PFSK-1 (cell line): ENCODE data around the gene CHAC1.

Experiments
- FOXP2 ChIP-seq: optimal IDR thresholded peaks from 2 replicates; pipeline ENCODE3; 2011; ENCODE audit warnings: borderline replicate concordance, control low read depth, inconsistent platforms; ENCODE audit not compliant: insufficient read depth; ENCODE audit errors: extremely low read length, extremely low read depth
- POLR2AphosphoS5 ChIP-seq: IDR thresholded peaks from 2 replicates; pipeline ENCODE4 v1.6.1; 2012; ENCODE audit warnings: low read depth, mild to moderate bottlenecking, control low read depth, low read length, moderate library complexity
- REST ChIP-seq, 2 experiments: IDR thresholded peaks; 2 replicates each; pipeline versions ENCODE4 v1.6.1 to v1.8.0; 2011 to 2012; ENCODE audit warnings: low read depth in 2 of 2, low read length in 2 of 2, control low read depth in 1 of 2, inconsistent platforms in 1 of 2, mild to moderate bottlenecking in 1 of 2, moderate library complexity in 1 of 2; ENCODE audit not compliant: insufficient read depth in 1 of 2
- SIN3A ChIP-seq: IDR thresholded peaks from 2 replicates; pipeline ENCODE4 v1.6.1; 2012; ENCODE audit warnings: mild to moderate bottlenecking, low read length, moderate library complexity, borderline replicate concordance; ENCODE audit not compliant: insufficient read depth
- TAF1 ChIP-seq: IDR thresholded peaks from 2 replicates; pipeline ENCODE4 v1.6.1; 2012; ENCODE audit warnings: low read length, control low read depth, borderline replicate concordance; ENCODE audit not compliant: insufficient read depth

Gene CHAC1

GRCh38 chr15:40968290-40969085 is 15.2 kb downstream of the CHAC1 start:
- TF ChIP-seq POLR2AphosphoS5 = no peak
- no peak for TF ChIP-seq FOXP2
- TF ChIP-seq SIN3A = no peak
- no peak for TF ChIP-seq TAF1
- TF ChIP-seq REST (IDR thresholded peaks at IDR 0.05; ENCODE audit: insufficient read depth in 1 of 2, low read depth in 2 of 2, low read length in 2 of 2) = no peak

- no peak for TF ChIP-seq FOXP2
- TF ChIP-seq SIN3A = no peak
- TF ChIP-seq REST (IDR thresholded peaks at IDR 0.05; ENCODE audit: insufficient read depth in 1 of 2, low read depth in 2 of 2, low read length in 2 of 2) = no peak
- no peak for TF ChIP-seq TAF1
- no peak for TF ChIP-seq POLR2AphosphoS5
Measured at GRCh38 chr15:40969363-40969762, 16.1 kb downstream of the CHAC1 start.

- TF ChIP-seq TAF1 (no peak), POLR2AphosphoS5 (no peak), REST (IDR thresholded peaks at IDR 0.05; ENCODE audit: insufficient read depth in 1 of 2, low read depth in 2 of 2, low read length in 2 of 2) (no peak), SIN3A (no peak), FOXP2 (no peak)
Measured at GRCh38 chr15:40974879-40975278, 21.6 kb downstream of the CHAC1 start.

- TF ChIP-seq SIN3A (no peak), POLR2AphosphoS5 (no peak), FOXP2 (no peak), REST (IDR thresholded peaks at IDR 0.05; ENCODE audit: insufficient read depth in 1 of 2, low read depth in 2 of 2, low read length in 2 of 2) (no peak), TAF1 (no peak)
Measured at GRCh38 chr15:40976819-40977218, 23.5 kb downstream of the CHAC1 start.

- TF ChIP-seq POLR2AphosphoS5 = no peak
- TF ChIP-seq TAF1 = no peak
- TF ChIP-seq REST (IDR thresholded peaks at IDR 0.05; ENCODE audit: insufficient read depth in 1 of 2, low read depth in 2 of 2, low read length in 2 of 2) = no peak
- TF ChIP-seq FOXP2 = no peak
- no peak for TF ChIP-seq SIN3A
Measured at GRCh38 chr15:40978141-40978540, 24.9 kb downstream of the CHAC1 start.
